Measurements from ENCODE around the gene MREG. TPM values are rescaled to one million over a fixed set of nuclear protein-coding genes. Genes with fewer than 3 reads are reported as not detected.

MREG gene, protein sequence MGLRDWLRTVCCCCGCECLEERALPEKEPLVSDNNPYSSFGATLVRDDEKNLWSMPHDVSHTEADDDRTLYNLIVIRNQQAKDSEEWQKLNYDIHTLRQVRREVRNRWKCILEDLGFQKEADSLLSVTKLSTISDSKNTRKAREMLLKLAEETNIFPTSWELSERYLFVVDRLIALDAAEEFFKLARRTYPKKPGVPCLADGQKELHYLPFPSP
- 10 to 100 TPM; 10.9 to 12.1 TPM for total RNA-seq

GRCh38 chr2:216013080-216013909 lies at the start of gene MREG:
MREG (minus strand) TSS chr2:216013551; CDS start chr2:216013327, 224 bp downstream.
- H3K9me3 Mint-ChIP-seq (ENCODE audit: insufficient read depth), result no peaks in the 10 kb centered on the region
- peak; percentile 88 for DNase-seq
- H3K27ac Mint-ChIP-seq, result peak within 1 kb of the TSS; percentile 81
- POLR2A ChIA-PET, result no interaction called here
- peaks cover 50% of the 10 kb centered on the region for H3K4me1 Mint-ChIP-seq (ENCODE audit: low read depth)
- peaks cover 7% of the 10 kb centered on the region for H3K36me3 Mint-ChIP-seq (ENCODE audit: low read depth)
- no peaks in the 10 kb centered on the region for H3K27me3 Mint-ChIP-seq (ENCODE audit: low read depth)
- CTCF ChIA-PET, result interaction anchor here (0.8 to 3.9 kb wide), 10 partner anchors 8 to 701 kb away, joined by 3 to 26 read pairs (median 4); partner anchors contain the start of gene ATIC
- peak; percentile 77 for ATAC-seq
- peak within 1 kb of the TSS; percentile 91 for H3K4me3 Mint-ChIP-seq

DNA sequence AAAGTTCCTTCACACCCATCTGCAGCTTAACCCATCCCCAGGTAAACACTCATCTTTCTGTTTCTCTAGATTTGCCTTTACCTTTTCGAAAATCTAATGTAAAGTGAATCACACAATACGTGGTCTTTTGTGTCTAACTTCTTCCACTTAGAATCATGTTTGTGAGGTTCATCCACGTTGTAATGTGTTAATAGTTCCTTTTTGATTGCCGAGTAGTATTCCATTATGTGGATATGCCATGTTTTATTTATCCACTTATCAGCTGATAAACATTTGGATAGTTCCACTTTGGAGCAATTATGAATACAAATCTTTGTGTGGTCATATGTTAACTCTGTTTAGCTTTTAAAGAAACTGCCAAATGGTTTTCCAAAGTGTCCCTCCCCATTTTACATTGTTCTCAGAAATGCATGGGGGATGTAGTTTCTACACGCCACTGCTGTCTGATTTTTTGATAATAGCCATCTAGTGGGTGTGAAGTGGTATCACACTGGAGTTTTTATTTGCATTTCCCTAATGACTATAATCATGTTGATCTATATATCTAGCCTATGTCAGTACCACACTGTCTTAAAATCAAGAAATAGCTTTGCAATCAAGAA lies 46.0 kb upstream of the MREG start:
- ChIA-PET POLR2A (interaction anchor here (0.5 to 1.8 kb wide), 3 partner anchors 49 to 162 kb away, joined by 3 to 12 read pairs (median 3); partner anchors contain the start of gene XRCC5), CTCF (interaction anchor here (0.7 to 6.7 kb wide), 22 partner anchors 11 to 140 kb away, joined by 3 to 52 read pairs (median 4); partner anchors contain the start of genes PECR, TMEM169 and XRCC5)
- Mint-ChIP-seq H3K27me3 (ENCODE audit: low read depth) (no peaks in the 10 kb centered on the region), H3K9me3 (ENCODE audit: insufficient read depth) (no peaks in the 10 kb centered on the region), H3K4me1 (ENCODE audit: low read depth) (peaks cover 32% of the 10 kb centered on the region), H3K27ac (peak overlapping the region; percentile 6), H3K36me3 (ENCODE audit: low read depth) (peaks cover 35% of the 10 kb centered on the region), H3K4me3 (no peak overlapping the region)
- DNase-seq (no peak), ATAC-seq (no peak)

GRCh38 chr2:216057688-216058193 lies 44.4 kb upstream of the MREG start:
- Mint-ChIP-seq H3K27ac (peak overlapping the region; percentile 97), H3K4me3 (peak overlapping the region; percentile 78), H3K36me3 (ENCODE audit: low read depth) (peaks cover 35% of the 10 kb centered on the region), H3K9me3 (ENCODE audit: insufficient read depth) (no peaks in the 10 kb centered on the region), H3K27me3 (ENCODE audit: low read depth) (no peaks in the 10 kb centered on the region), H3K4me1 (ENCODE audit: low read depth) (peaks cover 32% of the 10 kb centered on the region)
- ATAC-seq, result peak; percentile 98
- CTCF ChIA-PET, result interaction anchor here (0.6 to 6.7 kb wide), 15 partner anchors 12 to 107 kb away, joined by 3 to 52 read pairs (median 7); partner anchors contain the start of genes PECR and TMEM169
- peak; percentile 82 for DNase-seq
- POLR2A ChIA-PET, result interaction anchor here (0.6 to 1.8 kb wide), 5 partner anchors 18 to 97 kb away, joined by 3 to 12 read pairs (median 3); partner anchors contain the start of gene XRCC5

GRCh38 chr2:216056739-216057138 lies 43.4 kb upstream of the MREG start:
- DNase-seq (no peak), ATAC-seq (no peak)
- Mint-ChIP-seq H3K27me3 (ENCODE audit: low read depth) (no peaks in the 10 kb centered on the region), H3K4me1 (ENCODE audit: low read depth) (peaks cover 32% of the 10 kb centered on the region), H3K27ac (peak overlapping the region; percentile 97), H3K4me3 (no peak overlapping the region), H3K36me3 (ENCODE audit: low read depth) (peaks cover 29% of the 10 kb centered on the region), H3K9me3 (ENCODE audit: insufficient read depth) (no peaks in the 10 kb centered on the region)
- CTCF ChIA-PET, result interaction anchor here (0.9 to 6.7 kb wide), 4 partner anchors 12 to 54 kb away, joined by 3 to 52 read pairs (median 36); partner anchors contain the start of genes PECR and TMEM169
- POLR2A ChIA-PET, result no interaction called here

DNA sequence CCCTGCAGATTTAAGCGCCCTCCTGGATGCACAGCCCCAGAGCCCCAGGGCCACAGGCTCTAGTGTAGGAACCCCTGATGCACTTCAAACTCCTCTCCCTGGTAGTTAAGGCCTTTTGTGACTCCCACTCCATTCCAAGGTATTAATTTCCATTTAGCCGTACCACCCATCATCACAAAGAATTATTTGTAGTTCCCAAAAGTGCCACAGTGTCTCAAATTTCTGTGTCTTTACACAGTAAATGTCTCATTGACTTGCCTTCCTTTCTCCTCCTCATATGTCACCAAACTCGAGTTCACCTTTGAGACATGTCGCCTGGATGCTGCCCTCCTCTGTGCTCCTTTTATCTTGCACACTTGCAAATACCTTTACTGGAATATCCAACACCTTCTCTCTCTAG lies 42.3 kb upstream of the MREG start:
- H3K27ac Mint-ChIP-seq, result peak overlapping the region; percentile 0
- peaks cover 32% of the 10 kb centered on the region for H3K4me1 Mint-ChIP-seq (ENCODE audit: low read depth)
- H3K27me3 Mint-ChIP-seq (ENCODE audit: low read depth), result no peaks in the 10 kb centered on the region

DNA sequence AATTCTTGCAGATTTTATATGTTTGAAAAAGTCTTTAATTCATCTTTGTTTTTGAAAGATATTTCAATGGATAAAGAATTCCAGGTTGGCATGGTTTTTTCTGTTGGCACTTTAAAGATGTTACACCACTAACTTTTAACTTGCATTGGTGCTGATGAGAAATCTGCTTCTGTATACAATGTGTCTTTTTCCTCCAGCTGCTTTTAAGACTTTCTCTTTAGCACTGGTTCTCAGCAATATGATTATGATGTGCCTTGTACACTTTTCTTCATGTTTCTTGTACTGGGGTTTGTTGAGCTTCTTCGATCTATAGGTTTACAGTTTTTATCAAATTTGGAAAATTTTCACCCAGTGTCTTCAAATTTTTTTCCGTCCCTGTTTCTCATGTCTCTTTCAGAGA lies 39.1 kb upstream of the MREG start:
- CTCF ChIA-PET, result interaction anchor here (0.7 to 2.4 kb wide), 4 partner anchors 18 to 58 kb away, joined by 3 to 8 read pairs (median 4); no protein-coding TSS in a partner anchor
- POLR2A ChIA-PET, result no interaction called here
- no peaks in the 10 kb centered on the region for H3K9me3 Mint-ChIP-seq (ENCODE audit: insufficient read depth)

More for the DNA sequence above, 42.3 kb upstream of the MREG start:
- Mint-ChIP-seq H3K9me3 (ENCODE audit: insufficient read depth) (no peaks in the 10 kb centered on the region), H3K36me3 (ENCODE audit: low read depth) (peaks cover 25% of the 10 kb centered on the region), H3K4me3 (no peak overlapping the region)
- DNase-seq, result no peak
- POLR2A ChIA-PET, result no interaction called here
- CTCF ChIA-PET, result interaction anchor here (6.7 kb wide), 1 partner anchor 22 kb away, joined by 52 read pairs; no protein-coding TSS in a partner anchor
- ATAC-seq, result no peak

GRCh38 chr2:216051350-216051749 lies 38.0 kb upstream of the MREG start:
- Mint-ChIP-seq H3K36me3 (ENCODE audit: low read depth) (peaks cover 17% of the 10 kb centered on the region), H3K4me1 (ENCODE audit: low read depth) (peaks cover 3% of the 10 kb centered on the region), H3K9me3 (ENCODE audit: insufficient read depth) (no peaks in the 10 kb centered on the region), H3K4me3 (no peak overlapping the region), H3K27me3 (ENCODE audit: low read depth) (no peaks in the 10 kb centered on the region), H3K27ac (no peak overlapping the region)
- no peak for DNase-seq
- ChIA-PET CTCF (interaction anchor here (0.9 to 2.4 kb wide), 6 partner anchors 14 to 59 kb away, joined by 3 to 8 read pairs (median 3); no protein-coding TSS in a partner anchor), POLR2A (no interaction called here)
- no peak for ATAC-seq

More for the DNA sequence above, 39.1 kb upstream of the MREG start:
- Mint-ChIP-seq H3K4me1 (ENCODE audit: low read depth) (peaks cover 11% of the 10 kb centered on the region), H3K27ac (no peak overlapping the region), H3K4me3 (no peak overlapping the region), H3K36me3 (ENCODE audit: low read depth) (peaks cover 17% of the 10 kb centered on the region), H3K27me3 (ENCODE audit: low read depth) (no peaks in the 10 kb centered on the region)
- ATAC-seq (no peak), DNase-seq (no peak)

- H3K4me1 Mint-ChIP-seq (ENCODE audit: low read depth), result no peaks in the 10 kb centered on the region
- POLR2A ChIA-PET, result no interaction called here
- no peaks in the 10 kb centered on the region for H3K9me3 Mint-ChIP-seq (ENCODE audit: insufficient read depth)
- no peaks in the 10 kb centered on the region for H3K27me3 Mint-ChIP-seq (ENCODE audit: low read depth)
- H3K4me3 Mint-ChIP-seq, result no peak overlapping the region
- DNase-seq (no peak), ATAC-seq (no peak)
- CTCF ChIA-PET, result no interaction called here
- peaks cover 10% of the 10 kb centered on the region for H3K36me3 Mint-ChIP-seq (ENCODE audit: low read depth)
- H3K27ac Mint-ChIP-seq, result no peak overlapping the region
These were observed 36.1 kb upstream of the MREG start for GRCh38 chr2:216049452-216049851.

DNA sequence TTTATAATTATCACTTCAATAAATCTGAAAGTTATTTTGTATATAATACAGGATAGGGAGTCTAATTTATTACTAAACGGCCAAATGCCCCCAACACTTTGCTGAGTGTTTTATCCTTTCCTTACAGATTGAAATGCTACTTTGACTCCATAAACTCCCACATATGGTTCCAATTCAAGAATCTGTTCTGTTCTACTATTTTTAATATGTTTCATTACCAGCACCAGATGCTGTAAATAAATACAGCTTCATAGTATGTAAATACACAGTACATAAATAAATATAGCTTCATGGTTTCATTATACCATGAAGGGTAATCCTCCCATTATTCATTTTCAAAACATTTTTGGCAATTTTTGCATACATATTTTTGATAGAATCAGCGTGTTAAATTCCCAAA lies 34.0 kb upstream of the MREG start:
- H3K9me3 Mint-ChIP-seq (ENCODE audit: insufficient read depth), result no peaks in the 10 kb centered on the region
- no peak overlapping the region for H3K4me3 Mint-ChIP-seq
- no peaks in the 10 kb centered on the region for H3K4me1 Mint-ChIP-seq (ENCODE audit: low read depth)
- no peak for DNase-seq
- CTCF ChIA-PET, result interaction anchor here (0.7 kb wide), 1 partner anchor 15 kb away, joined by 3 read pairs; no protein-coding TSS in a partner anchor
- H3K27ac Mint-ChIP-seq, result no peak overlapping the region
- POLR2A ChIA-PET, result no interaction called here
- H3K36me3 Mint-ChIP-seq (ENCODE audit: low read depth), result peaks cover 18% of the 10 kb centered on the region
- H3K27me3 Mint-ChIP-seq (ENCODE audit: low read depth), result no peaks in the 10 kb centered on the region
- ATAC-seq, result no peak

GRCh38 chr2:216044883-216045486 lies 31.6 kb upstream of the MREG start:
- ATAC-seq (no peak), DNase-seq (no peak)
- H3K4me1 Mint-ChIP-seq (ENCODE audit: low read depth), result no peaks in the 10 kb centered on the region
- ChIA-PET CTCF (interaction anchor here (1.6 to 3.3 kb wide), 4 partner anchors 11 to 21 kb away, joined by 5 to 16 read pairs (median 8); no protein-coding TSS in a partner anchor), POLR2A (no interaction called here)
- no peak overlapping the region for H3K4me3 Mint-ChIP-seq
- no peaks in the 10 kb centered on the region for H3K9me3 Mint-ChIP-seq (ENCODE audit: insufficient read depth)
- no peaks in the 10 kb centered on the region for H3K27me3 Mint-ChIP-seq (ENCODE audit: low read depth)
- H3K27ac Mint-ChIP-seq, result no peak overlapping the region
- H3K36me3 Mint-ChIP-seq (ENCODE audit: low read depth), result peaks cover 20% of the 10 kb centered on the region

- ATAC-seq (no peak), DNase-seq (no peak)
- Mint-ChIP-seq H3K9me3 (ENCODE audit: insufficient read depth) (no peaks in the 10 kb centered on the region), H3K36me3 (ENCODE audit: low read depth) (peaks cover 23% of the 10 kb centered on the region), H3K27ac (no peak overlapping the region), H3K4me3 (no peak overlapping the region), H3K4me1 (ENCODE audit: low read depth) (no peaks in the 10 kb centered on the region), H3K27me3 (ENCODE audit: low read depth) (no peaks in the 10 kb centered on the region)
- POLR2A ChIA-PET, result interaction anchor here (0.7 kb wide), 1 partner anchor 46 kb away, joined by 3 read pairs; no protein-coding TSS in a partner anchor
- CTCF ChIA-PET, result interaction anchor here (1.6 to 3.3 kb wide), 4 partner anchors 10 to 68 kb away, joined by 3 to 16 read pairs (median 6); no protein-coding TSS in a partner anchor
These were observed 30.6 kb upstream of the MREG start for GRCh38 chr2:216043949-216044348.

Data from activated CD8-positive, alpha-beta T cell treated with anti-CD3 and anti-CD28 coated beads, Interleukin-2, amount 10 ng/mL, durations not matched to agents 7 days and 5 days (primary cell).